ENCODE data around the gene CHPF.
A peak's percentile ranks its signal among the peaks of the same experiment; 100 is the strongest.

The CHPF gene

GRCh38 chr2:219566640-219567039 lies 23.0 kb upstream of the CHPF start:
- Histone ChIP-seq H3K9me3 (ENCODE audit: insufficient read depth, low read length) (no peaks in the 10 kb centered on the region), H3K9ac (ENCODE audit: insufficient read length, low read depth) (no peak overlapping the region), H3K36me3 (ENCODE audit: insufficient read depth, insufficient read length, low read length) (peaks cover 81% of the 10 kb centered on the region), H3K27me3 (ENCODE audit: insufficient read depth, insufficient read length) (no peaks in the 10 kb centered on the region), H3K4me3 (ENCODE audit: insufficient read length, low read depth) (no peak overlapping the region), H3K4me1 (ENCODE audit: insufficient read depth, insufficient read length) (peaks cover 42% of the 10 kb centered on the region)
- no peak for DNase-seq (ENCODE audit: low read depth, low spot score)
- TF ChIP-seq YY1 (IDR thresholded peaks at IDR 0.05; ENCODE audit: insufficient read depth, insufficient read length) (no peak), SUZ12 (IDR thresholded peaks at IDR 0.05; ENCODE audit: extremely low read depth, insufficient read depth, insufficient read length) (no peak), ZNF274 (IDR thresholded peaks at IDR 0.05; ENCODE audit: low read depth, low read length) (no peak)

GRCh38 chr2:219565130-219566080 lies 21.8 kb upstream of the CHPF start:
- no peak for TF ChIP-seq SUZ12 (IDR thresholded peaks at IDR 0.05; ENCODE audit: extremely low read depth, insufficient read depth, insufficient read length)
- peaks cover 89% of the 10 kb centered on the region for H3K36me3 ChIP-seq (ENCODE audit: insufficient read depth, insufficient read length, low read length)
- peak overlapping the region; percentile 73 for H3K9ac ChIP-seq (ENCODE audit: insufficient read length, low read depth)
- H3K4me3 ChIP-seq (ENCODE audit: insufficient read length, low read depth): no peak overlapping the region
- H3K9me3 ChIP-seq (ENCODE audit: insufficient read depth, low read length): no peaks in the 10 kb centered on the region
- H3K4me1 ChIP-seq (ENCODE audit: insufficient read depth, insufficient read length): peaks cover 50% of the 10 kb centered on the region
- H3K27me3 ChIP-seq (ENCODE audit: insufficient read depth, insufficient read length): no peaks in the 10 kb centered on the region
- DNase-seq (ENCODE audit: low read depth, low spot score): peak; percentile 92

- Histone ChIP-seq H3K36me3 (ENCODE audit: insufficient read depth, insufficient read length, low read length) (peaks cover 83% of the 10 kb centered on the region), H3K4me1 (ENCODE audit: insufficient read depth, insufficient read length) (peaks cover 46% of the 10 kb centered on the region), H3K4me3 (ENCODE audit: insufficient read length, low read depth) (no peak overlapping the region), H3K27me3 (ENCODE audit: insufficient read depth, insufficient read length) (no peaks in the 10 kb centered on the region), H3K9ac (ENCODE audit: insufficient read length, low read depth) (no peak overlapping the region), H3K9me3 (ENCODE audit: insufficient read depth, low read length) (no peaks in the 10 kb centered on the region)
- TF ChIP-seq SUZ12 (IDR thresholded peaks at IDR 0.05; ENCODE audit: extremely low read depth, insufficient read depth, insufficient read length) (no peak), YY1 (IDR thresholded peaks at IDR 0.05; ENCODE audit: insufficient read depth, insufficient read length) (no peak), ZNF274 (IDR thresholded peaks at IDR 0.05; ENCODE audit: low read depth, low read length) (no peak)
- no peak for DNase-seq (ENCODE audit: low read depth, low spot score)
Observed at GRCh38 chr2:219563271-219563928, 19.8 kb upstream of the CHPF start.

- no peak for DNase-seq (ENCODE audit: low read depth, low spot score)
- Histone ChIP-seq H3K4me1 (ENCODE audit: insufficient read depth, insufficient read length) (peaks cover 42% of the 10 kb centered on the region), H3K27me3 (ENCODE audit: insufficient read depth, insufficient read length) (no peaks in the 10 kb centered on the region), H3K4me3 (ENCODE audit: insufficient read length, low read depth) (no peak overlapping the region), H3K36me3 (ENCODE audit: insufficient read depth, insufficient read length, low read length) (peaks cover 83% of the 10 kb centered on the region), H3K9me3 (ENCODE audit: insufficient read depth, low read length) (no peaks in the 10 kb centered on the region), H3K9ac (ENCODE audit: insufficient read length, low read depth) (peak overlapping the region; percentile 37)
- no peak for TF ChIP-seq ZNF274 (IDR thresholded peaks at IDR 0.05; ENCODE audit: low read depth, low read length)
- TF ChIP-seq SUZ12 (IDR thresholded peaks at IDR 0.05; ENCODE audit: extremely low read depth, insufficient read depth, insufficient read length): no peak
- TF ChIP-seq YY1 (IDR thresholded peaks at IDR 0.05; ENCODE audit: insufficient read depth, insufficient read length): no peak
Observed at GRCh38 chr2:219562049-219563020, 18.7 kb upstream of the CHPF start.

GRCh38 chr2:219561179-219562048 lies 17.8 kb upstream of the CHPF start:
- Histone ChIP-seq H3K36me3 (ENCODE audit: insufficient read depth, insufficient read length, low read length) (peaks cover 83% of the 10 kb centered on the region), H3K4me1 (ENCODE audit: insufficient read depth, insufficient read length) (peaks cover 38% of the 10 kb centered on the region), H3K9me3 (ENCODE audit: insufficient read depth, low read length) (no peaks in the 10 kb centered on the region), H3K27me3 (ENCODE audit: insufficient read depth, insufficient read length) (no peaks in the 10 kb centered on the region), H3K4me3 (ENCODE audit: insufficient read length, low read depth) (no peak overlapping the region), H3K9ac (ENCODE audit: insufficient read length, low read depth) (no peak overlapping the region)
- no peak for DNase-seq (ENCODE audit: low read depth, low spot score)
- TF ChIP-seq SUZ12 (IDR thresholded peaks at IDR 0.05; ENCODE audit: extremely low read depth, insufficient read depth, insufficient read length) (no peak), YY1 (IDR thresholded peaks at IDR 0.05; ENCODE audit: insufficient read depth, insufficient read length) (no peak), ZNF274 (IDR thresholded peaks at IDR 0.05; ENCODE audit: low read depth, low read length) (no peak)

- TF ChIP-seq ZNF274 (IDR thresholded peaks at IDR 0.05; ENCODE audit: low read depth, low read length): no peak
- TF ChIP-seq SUZ12 (IDR thresholded peaks at IDR 0.05; ENCODE audit: extremely low read depth, insufficient read depth, insufficient read length): no peak
- TF ChIP-seq YY1 (IDR thresholded peaks at IDR 0.05; ENCODE audit: insufficient read depth, insufficient read length): no peak
- H3K9ac ChIP-seq (ENCODE audit: insufficient read length, low read depth): no peak overlapping the region
- no peak for DNase-seq (ENCODE audit: low read depth, low spot score)
- peaks cover 37% of the 10 kb centered on the region for H3K4me1 ChIP-seq (ENCODE audit: insufficient read depth, insufficient read length)
- H3K9me3 ChIP-seq (ENCODE audit: insufficient read depth, low read length): no peaks in the 10 kb centered on the region
- no peak overlapping the region for H3K4me3 ChIP-seq (ENCODE audit: insufficient read length, low read depth)
- no peaks in the 10 kb centered on the region for H3K27me3 ChIP-seq (ENCODE audit: insufficient read depth, insufficient read length)
- peaks cover 83% of the 10 kb centered on the region for H3K36me3 ChIP-seq (ENCODE audit: insufficient read depth, insufficient read length, low read length)
Observed at GRCh38 chr2:219560893-219561178, 17.2 kb upstream of the CHPF start.
